ENCODE data around the gene COMMD7.

The COMMD7 gene

GRCh38 chr20:32675223-32675975 is 67.9 kb downstream of the COMMD7 start:
- no peak for DNase-seq
- no peak for TF ChIP-seq CTCF (IDR thresholded peaks at IDR 0.05; ENCODE audit: low read depth, low read length, missing control alignments)
- in situ Hi-C loops (cut with HindIII; ENCODE audit: low pct_ligation_motif_present, low sequenced_read_pairs): no loop called here

DNA sequence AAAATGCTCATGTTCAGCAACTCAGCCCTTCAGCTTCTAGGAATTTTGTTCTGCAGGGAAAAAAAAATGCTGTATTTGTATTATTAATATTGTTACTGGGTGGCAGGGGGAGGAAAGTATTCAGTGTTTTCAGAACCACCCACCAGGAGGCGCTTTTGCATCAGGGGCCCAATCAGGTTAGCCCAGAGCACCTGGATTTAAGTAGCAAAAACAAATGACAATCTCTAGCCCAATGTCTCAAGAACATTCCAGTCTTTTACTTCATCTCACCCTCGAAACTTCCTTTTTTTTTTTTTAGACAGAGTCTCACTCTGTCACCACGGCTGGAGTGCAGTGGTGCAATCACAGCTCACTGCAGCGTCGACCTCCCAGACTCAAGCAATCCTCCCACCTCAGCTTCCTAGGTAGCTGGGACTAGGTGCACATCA is 68.9 kb downstream of the COMMD7 start:
- in situ Hi-C loops (cut with HindIII; ENCODE audit: low pct_ligation_motif_present, low sequenced_read_pairs): no loop called here
- TF ChIP-seq CTCF (IDR thresholded peaks at IDR 0.05; ENCODE audit: low read depth, low read length, missing control alignments): peak; percentile 89
- no peak overlapping the region for H3K4me3 ChIP-seq (ENCODE audit: low read depth, low read length)
- peak; percentile 37 for DNase-seq
- H3K27me3 ChIP-seq (replicated peaks): no peaks in the 10 kb centered on the region
- H3K36me3 ChIP-seq (replicated peaks): no peaks in the 10 kb centered on the region
- H3K27ac ChIP-seq: no peak overlapping the region

More at GRCh38 chr20:32675223-32675975, 67.9 kb downstream of the COMMD7 start:
- Histone ChIP-seq H3K27ac (no peak overlapping the region), H3K36me3 (replicated peaks) (no peaks in the 10 kb centered on the region), H3K27me3 (replicated peaks) (no peaks in the 10 kb centered on the region), H3K4me3 (ENCODE audit: low read depth, low read length) (no peak overlapping the region)

DNA sequence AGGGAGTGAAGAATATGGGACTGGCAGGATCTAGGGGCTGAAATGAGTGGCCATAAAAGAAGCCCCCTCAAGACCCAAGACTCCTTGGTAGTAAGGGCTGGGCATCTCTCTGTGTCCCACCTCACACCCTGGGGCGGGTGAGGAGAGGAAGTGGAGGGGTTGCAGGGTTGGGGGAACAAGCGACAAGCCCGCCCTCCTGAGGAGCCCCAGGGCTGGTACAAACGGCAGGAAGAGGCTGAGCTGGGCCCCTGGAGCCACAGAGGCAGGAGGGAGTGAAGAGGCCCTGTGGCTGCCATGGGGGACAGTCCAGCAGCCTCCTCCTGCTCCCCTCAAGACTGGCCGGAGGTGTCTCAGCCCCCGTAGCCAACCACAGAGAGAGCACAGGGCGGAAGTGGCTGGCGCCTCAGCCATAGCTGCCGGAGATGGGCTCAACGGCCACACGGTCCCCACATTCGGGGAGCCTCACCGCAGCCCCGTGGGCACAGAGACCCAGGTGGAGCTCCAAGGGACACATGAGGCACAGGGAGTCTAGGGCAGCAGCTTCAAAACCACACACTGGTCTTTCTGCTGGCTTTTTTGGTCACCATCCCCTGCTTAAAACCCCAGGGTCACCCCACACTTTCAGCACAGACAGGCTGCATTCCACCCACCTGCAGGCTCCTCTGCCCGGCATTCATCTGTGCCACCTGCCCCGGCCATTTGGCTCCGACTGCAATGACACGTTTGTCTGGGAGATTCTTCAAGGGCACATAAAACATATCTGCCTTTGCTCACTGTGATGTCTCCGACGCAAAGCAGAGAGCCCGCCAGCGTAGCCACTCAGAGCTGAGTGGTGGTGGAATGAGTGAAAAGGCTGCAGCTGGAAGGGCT is 70.0 kb downstream of the COMMD7 start:
- no peak for TF ChIP-seq CTCF (IDR thresholded peaks at IDR 0.05; ENCODE audit: low read depth, low read length, missing control alignments)
- H3K36me3 ChIP-seq (replicated peaks): no peaks in the 10 kb centered on the region
- H3K27ac ChIP-seq: no peak overlapping the region
- no peak overlapping the region for H3K4me3 ChIP-seq (ENCODE audit: low read depth, low read length)
- no peaks in the 10 kb centered on the region for H3K27me3 ChIP-seq (replicated peaks)
- no peak for DNase-seq
- in situ Hi-C loops (cut with HindIII; ENCODE audit: low pct_ligation_motif_present, low sequenced_read_pairs): no loop called here

- no peak for DNase-seq
- Histone ChIP-seq H3K27me3 (replicated peaks) (no peaks in the 10 kb centered on the region), H3K27ac (no peak overlapping the region), H3K4me3 (ENCODE audit: low read depth, low read length) (no peak overlapping the region), H3K36me3 (replicated peaks) (no peaks in the 10 kb centered on the region)
- TF ChIP-seq CTCF (IDR thresholded peaks at IDR 0.05; ENCODE audit: low read depth, low read length, missing control alignments): no peak
- in situ Hi-C loops (cut with HindIII; ENCODE audit: low pct_ligation_motif_present, low sequenced_read_pairs): no loop called here
Observed at GRCh38 chr20:32672394-32672981, 70.8 kb downstream of the COMMD7 start.

DNA sequence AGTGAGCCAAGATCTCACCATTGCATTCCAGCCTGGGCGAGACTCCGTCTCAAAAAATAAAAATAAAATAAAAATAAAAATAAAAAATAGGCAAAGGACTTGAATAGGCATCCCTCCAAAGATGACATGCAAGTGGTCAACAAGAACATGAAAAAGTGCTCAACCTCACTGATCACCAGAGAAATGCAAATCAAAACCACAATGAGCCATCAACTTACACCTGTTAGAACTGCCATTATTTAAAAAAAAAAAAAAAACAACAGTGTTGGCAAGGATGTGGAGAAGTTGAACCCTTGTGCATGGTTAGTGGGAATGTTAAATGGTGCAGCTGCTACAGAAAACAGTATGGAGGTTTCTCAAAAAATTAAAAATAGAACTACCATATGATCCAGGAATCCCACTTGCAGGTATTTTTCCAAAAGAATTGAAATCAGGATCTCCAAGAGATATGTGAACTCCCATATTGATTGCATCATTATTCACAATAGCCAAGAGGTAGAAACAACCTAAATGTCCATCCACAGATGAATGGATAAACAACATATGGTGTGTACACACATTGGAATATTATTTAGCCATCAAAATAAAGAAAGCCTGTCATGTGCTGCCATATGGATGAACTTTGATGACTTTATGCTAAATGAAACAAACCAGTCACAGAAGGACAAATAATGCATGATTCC is 72.4 kb downstream of the COMMD7 start:
- H3K27me3 ChIP-seq (replicated peaks): no peaks in the 10 kb centered on the region
- in situ Hi-C loops (cut with HindIII; ENCODE audit: low pct_ligation_motif_present, low sequenced_read_pairs): no loop called here
- no peak overlapping the region for H3K27ac ChIP-seq
- no peak for TF ChIP-seq CTCF (IDR thresholded peaks at IDR 0.05; ENCODE audit: low read depth, low read length, missing control alignments)
- no peak overlapping the region for H3K4me3 ChIP-seq (ENCODE audit: low read depth, low read length)
- DNase-seq: no peak
- H3K36me3 ChIP-seq (replicated peaks): no peaks in the 10 kb centered on the region
